ENCODE measurements around the gene RPS6KB1.
A peak's percentile ranks its signal among the peaks of the same experiment; 100 is the strongest.

RPS6KB1 gene

GRCh38 chr17:59878624-59879023 lies 14.3 kb upstream of the RPS6KB1 start:
- no peak for TF ChIP-seq CTCF (IDR thresholded peaks at IDR 0.05; ENCODE audit: poor library complexity, severe bottlenecking)
- no peak overlapping the region for H3K4me3 ChIP-seq (ENCODE audit: severe bottlenecking)
- no peaks in the 10 kb centered on the region for H3K4me1 ChIP-seq (ENCODE audit: insufficient read depth, poor library complexity, severe bottlenecking)
- ATAC-seq (ENCODE audit: low read depth) (no peak), DNase-seq (ENCODE audit: low spot score) (no peak)
- H3K27ac ChIP-seq (ENCODE audit: poor library complexity, severe bottlenecking), result no peak overlapping the region
- no peaks in the 10 kb centered on the region for H3K9me3 ChIP-seq (ENCODE audit: severe bottlenecking)
- no peaks in the 10 kb centered on the region for H3K27me3 ChIP-seq (ENCODE audit: insufficient read depth, poor library complexity, severe bottlenecking)
- peaks cover 40% of the 10 kb centered on the region for H3K36me3 ChIP-seq (ENCODE audit: low read depth)

- peaks cover 40% of the 10 kb centered on the region for H3K36me3 ChIP-seq (ENCODE audit: low read depth)
These were observed 8.1 kb upstream of the RPS6KB1 start for GRCh38 chr17:59884861-59885260.

GRCh38 chr17:59888145-59888750 lies 4.7 kb upstream of the RPS6KB1 start:
- Histone ChIP-seq H3K27ac (ENCODE audit: poor library complexity, severe bottlenecking) (no peak overlapping the region), H3K4me3 (ENCODE audit: severe bottlenecking) (no peak overlapping the region), H3K9me3 (ENCODE audit: severe bottlenecking) (no peaks in the 10 kb centered on the region), H3K27me3 (ENCODE audit: insufficient read depth, poor library complexity, severe bottlenecking) (no peaks in the 10 kb centered on the region), H3K4me1 (ENCODE audit: insufficient read depth, poor library complexity, severe bottlenecking) (no peaks in the 10 kb centered on the region), H3K36me3 (ENCODE audit: low read depth) (peaks cover 45% of the 10 kb centered on the region)
- DNase-seq (ENCODE audit: low spot score) (no peak), ATAC-seq (ENCODE audit: low read depth) (no peak)
- no peak for TF ChIP-seq CTCF (IDR thresholded peaks at IDR 0.05; ENCODE audit: poor library complexity, severe bottlenecking)

More at GRCh38 chr17:59884861-59885260, 8.1 kb upstream of the RPS6KB1 start:
- no peaks in the 10 kb centered on the region for H3K9me3 ChIP-seq (ENCODE audit: severe bottlenecking)
- peak; percentile 30 for DNase-seq (ENCODE audit: low spot score)
- no peak overlapping the region for H3K27ac ChIP-seq (ENCODE audit: poor library complexity, severe bottlenecking)
- H3K4me1 ChIP-seq (ENCODE audit: insufficient read depth, poor library complexity, severe bottlenecking), result no peaks in the 10 kb centered on the region
- ATAC-seq (ENCODE audit: low read depth), result no peak; the same call in 2 of the 3 replicates
- no peak overlapping the region for H3K4me3 ChIP-seq (ENCODE audit: severe bottlenecking)
- no peaks in the 10 kb centered on the region for H3K27me3 ChIP-seq (ENCODE audit: insufficient read depth, poor library complexity, severe bottlenecking)
- no peak for TF ChIP-seq CTCF (IDR thresholded peaks at IDR 0.05; ENCODE audit: poor library complexity, severe bottlenecking)

- peaks cover 7% of the 10 kb centered on the region for H3K4me1 ChIP-seq (ENCODE audit: insufficient read depth, poor library complexity, severe bottlenecking)
- no peak overlapping the region for H3K27ac ChIP-seq (ENCODE audit: poor library complexity, severe bottlenecking)
- ATAC-seq (ENCODE audit: low read depth) (no peak), DNase-seq (ENCODE audit: low spot score) (no peak)
- TF ChIP-seq CTCF (IDR thresholded peaks at IDR 0.05; ENCODE audit: poor library complexity, severe bottlenecking), result no peak
- H3K27me3 ChIP-seq (ENCODE audit: insufficient read depth, poor library complexity, severe bottlenecking), result no peaks in the 10 kb centered on the region
- H3K36me3 ChIP-seq (ENCODE audit: low read depth), result peaks cover 22% of the 10 kb centered on the region
- H3K4me3 ChIP-seq (ENCODE audit: severe bottlenecking), result no peak overlapping the region
- H3K9me3 ChIP-seq (ENCODE audit: severe bottlenecking), result no peaks in the 10 kb centered on the region
These were observed 2.2 kb upstream of the RPS6KB1 start for GRCh38 chr17:59890720-59891119.

GRCh38 chr17:59892251-59892923 lies 534 bp upstream of the RPS6KB1 start:
- Histone ChIP-seq H3K9me3 (ENCODE audit: severe bottlenecking) (no peaks in the 10 kb centered on the region), H3K27me3 (ENCODE audit: insufficient read depth, poor library complexity, severe bottlenecking) (no peaks in the 10 kb centered on the region), H3K4me1 (ENCODE audit: insufficient read depth, poor library complexity, severe bottlenecking) (peaks cover 15% of the 10 kb centered on the region), H3K27ac (ENCODE audit: poor library complexity, severe bottlenecking) (peak overlapping the region; percentile 45), H3K36me3 (ENCODE audit: low read depth) (peaks cover 14% of the 10 kb centered on the region), H3K4me3 (ENCODE audit: severe bottlenecking) (peak overlapping the region; percentile 74)
- ATAC-seq (ENCODE audit: low read depth) (peak; percentile 61), DNase-seq (ENCODE audit: low spot score) (peak; percentile 72)
- no peak for TF ChIP-seq CTCF (IDR thresholded peaks at IDR 0.05; ENCODE audit: poor library complexity, severe bottlenecking)
